ENCODE measurements around the gene RNFT2.

- TF ChIP-seq CTCF (IDR thresholded peaks at IDR 0.05) (no peak), POLR2A (IDR thresholded peaks at IDR 0.05) (no peak)
Measured at GRCh38 chr12:116735951-116736599, 2.0 kb upstream of the RNFT2 start.

All from Peyer's patch (tissue), 4 donors.